OCI-LY3 (cell line): ENCODE results near the gene ADARB1.

Source experiments
- CTCF ChIP-seq: fragments of 200-600, 300-600 bp; sonication (generic); IDR thresholded peaks from 2 replicates; pipeline ENCODE4 v1.5.1; 2014; ENCODE audit warnings: antibody characterized with exemption, low read length, low read depth
- EZH2phosphoT487 ChIP-seq: fragments of 200-600 bp; shearing (Covaris generic); IDR thresholded peaks from 2 replicates; pipeline ENCODE4 v1.6.1; 2018; ENCODE audit warnings: antibody characterized with exemption, mixed run types, low read depth

GRCh38 chr21:45163413-45164123, 89.2 kb downstream of the ADARB1 start:
- TF ChIP-seq CTCF (no peak), EZH2phosphoT487 (no peak)
